DND-41 (cell line): ENCODE data around the gene PTPRC.

Experiments used
- ATAC-seq: fragments of 200-7000 bp; cut with Tn5 transposase; 3 replicates; pipeline ENCODE4 v1.9.1; 2021; ENCODE audit warnings: low read depth; ENCODE audit not compliant: insufficient read depth
- DNase-seq: peaks from one replicate; pipeline ENCODE4 v3.0.0-alpha.2; 2020
- H2AFZ ChIP-seq: 2 replicates; pipeline ENCODE4 v1.6.0; 2012; ENCODE audit warnings: low read depth, low read length
- H3K27ac ChIP-seq: 2 replicates; pipeline ENCODE4 v1.5.1; 2012; ENCODE audit warnings: low read length, inconsistent platforms
- H3K27me3 ChIP-seq: fragments of 200-600 bp; sonication (generic); 2 replicates; pipeline ENCODE4 v1.6.0; 2012; ENCODE audit warnings: low read length, mild to moderate bottlenecking, inconsistent platforms; ENCODE audit not compliant: insufficient read depth, poor library complexity
- H3K36me3 ChIP-seq: 2 replicates; pipeline ENCODE4 v1.5.1; 2012; ENCODE audit warnings: low read length, inconsistent platforms; ENCODE audit not compliant: insufficient read depth
- H3K4me1 ChIP-seq: 2 replicates; pipeline ENCODE4 v1.5.1; 2012; ENCODE audit warnings: mild to moderate bottlenecking, low read length; ENCODE audit not compliant: insufficient read depth
- H3K4me2 ChIP-seq: 2 replicates; pipeline ENCODE4 v1.6.0; 2012; ENCODE audit warnings: mild to moderate bottlenecking, moderate library complexity, low read length, inconsistent platforms; ENCODE audit not compliant: insufficient read depth
- H3K4me3 ChIP-seq, 2 experiments: fragments of 200-600 bp in 1 of 2; shearing (Covaris generic) in 1 of 2; 2 replicates each; pipeline ENCODE4 v1.5.1; 2012 to 2016; ENCODE audit warnings: inconsistent platforms in 2 of 2, low read length in 2 of 2, mild to moderate bottlenecking in 2 of 2, low read depth in 1 of 2, moderate library complexity in 1 of 2
- H3K79me2 ChIP-seq: 2 replicates; pipeline ENCODE4 v1.6.0; 2012; ENCODE audit warnings: low read length, inconsistent platforms; ENCODE audit not compliant: insufficient read depth
- H3K9ac ChIP-seq: 2 replicates; pipeline ENCODE4 v1.6.0; 2012; ENCODE audit warnings: low read depth, mild to moderate bottlenecking, inconsistent platforms, low read length, moderate library complexity
- H3K9me3 ChIP-seq: 2 replicates; pipeline ENCODE4 v1.5.1; 2012; ENCODE audit warnings: low read length, moderate library complexity, mild to moderate bottlenecking, inconsistent platforms; ENCODE audit not compliant: insufficient read depth, severe bottlenecking
- H4K20me1 ChIP-seq: 2 replicates; pipeline ENCODE4 v1.6.0; 2012; ENCODE audit warnings: low read length; ENCODE audit not compliant: insufficient read depth
- CTCF ChIP-seq: IDR thresholded peaks from 2 replicates; pipeline ENCODE4 v1.5.1; 2012; ENCODE audit warnings: borderline replicate concordance, low read length, moderate library complexity, mild to moderate bottlenecking; ENCODE audit not compliant: poor library complexity, severe bottlenecking; ENCODE audit errors: extremely low read depth
- EZH2 ChIP-seq: IDR thresholded peaks from 3 replicates; pipeline ENCODE4 v1.6.1; 2012; ENCODE audit warnings: borderline replicate concordance, low read depth, mild to moderate bottlenecking, moderate library complexity, low read length, inconsistent platforms; ENCODE audit not compliant: severe bottlenecking

PTPRC gene

GRCh38 chr1:198806861-198807260 lies 168.0 kb downstream of the PTPRC start:
- Histone ChIP-seq H4K20me1 (no peaks in the 10 kb centered on the region), H3K27ac (no peak overlapping the region), H3K27me3 (no peaks in the 10 kb centered on the region), H3K9ac (no peak overlapping the region), H3K36me3 (peaks cover 14% of the 10 kb centered on the region), H3K4me3 (no peak overlapping the region), H3K9me3 (no peaks in the 10 kb centered on the region), H3K4me2 (no peak overlapping the region), H3K4me1 (no peaks in the 10 kb centered on the region), H3K79me2 (no peaks in the 10 kb centered on the region), H2AFZ (no peak overlapping the region)
- no peak for DNase-seq
- TF ChIP-seq CTCF (no peak), EZH2 (no peak)
- ATAC-seq: no peak
